ENCODE measurements around the gene KLF16. TPM values are rescaled to one million over a fixed set of nuclear protein-coding genes. Genes with fewer than 3 reads are reported as not detected.

The KLF16 gene
- total and polyA plus RNA-seq, 10 of the 15 experiments (the other 5 are each of a cell fraction or from before 2014, with no cell fraction given): 0.03 to 41.2 (median 2.6) TPM

DNA sequence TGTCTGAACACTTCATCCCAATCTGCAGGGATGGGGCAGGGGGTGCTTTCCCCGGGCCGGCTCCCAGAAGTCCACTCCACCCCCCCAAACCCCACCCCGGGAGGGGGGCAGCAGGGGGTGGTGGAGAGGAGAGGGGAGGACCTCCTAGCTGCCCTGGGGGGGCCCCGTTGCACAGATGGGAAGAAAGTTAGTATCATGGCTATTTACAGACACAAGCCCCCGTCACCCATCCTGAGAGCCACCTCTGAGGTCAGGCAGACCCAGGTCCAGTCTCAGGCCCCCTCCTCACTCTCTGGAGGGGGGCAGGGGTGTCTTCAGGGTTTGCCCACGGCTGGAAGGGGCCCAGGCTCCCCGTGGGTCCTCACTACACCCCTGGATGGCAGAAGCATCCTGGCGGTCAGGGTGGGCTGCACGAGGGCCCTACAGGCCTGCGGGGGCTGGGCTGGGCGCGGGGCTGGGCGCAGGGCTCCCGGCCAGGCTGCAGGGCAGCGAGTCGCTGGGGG lies 9.3 kb downstream of the KLF16 start:
- H3K9ac ChIP-seq (ENCODE audit: control insufficient read depth, insufficient read depth, low read length): no peak overlapping the region
- H4K20me1 ChIP-seq (ENCODE audit: control insufficient read depth, insufficient read depth): no peaks in the 10 kb centered on the region
- no peaks in the 10 kb centered on the region for H3K9me3 ChIP-seq (replicated peaks; ENCODE audit: control insufficient read depth, insufficient read depth, low read length)
- ChIA-PET POLR2A (interaction anchor here (0.6 kb wide), 2 partner anchors 12 to 94 kb away, joined by 3 read pairs; no protein-coding TSS in a partner anchor), RAD21 (ENCODE audit: unreplicated experiment) (no interaction called here), CTCF (no interaction called here), SMC1A (ENCODE audit: uncharacterized antibody, unreplicated experiment) (no interaction called here)
- no peak overlapping the region for H3K4me3 ChIP-seq
- no peak overlapping the region for H3K4me2 ChIP-seq (ENCODE audit: control insufficient read depth, insufficient read depth)
- ATAC-seq (no peak), FAIRE-seq (no peak), DNase-seq (ENCODE audit: low read depth, low spot score) (no peak)
- no peak overlapping the region for H2AFZ ChIP-seq (ENCODE audit: control insufficient read depth, low read depth, low read length)
- peaks cover 55% of the 10 kb centered on the region for H3K79me2 ChIP-seq (ENCODE audit: control insufficient read depth, insufficient read depth, low read length)
- in situ Hi-C loops (cut with MboI): loop anchor here (25.0 kb wide), 1 partner anchor 1508 kb away; the partner anchor contains the start of gene NFIC
- H3K27me3 ChIP-seq (replicated peaks in 1 of 2; ENCODE audit: control insufficient read depth in 2 of 2, insufficient read depth in 2 of 2, low read length in 1 of 2): no peaks in the 10 kb centered on the region
- intact Hi-C loops (cut with micrococcal nuclease; ENCODE audit: unreplicated experiment): no loop called here
- TF ChIP-seq FOXK2 (IDR thresholded peaks at IDR 0.05): no peak
- no peak for TF ChIP-seq RELB (IDR thresholded peaks at IDR 0.05; ENCODE audit: low read depth)
- no peak for TF ChIP-seq EP300 (IDR thresholded peaks at IDR 0.05; ENCODE audit: borderline replicate concordance in 1 of 2, control insufficient read depth in 1 of 2, low read depth in 2 of 2, low read length in 2 of 2)
- TF ChIP-seq SMC3 (IDR thresholded peaks at IDR 0.05; ENCODE audit: borderline replicate concordance, low read length): no peak
- no peak for TF ChIP-seq ZNF217 (IDR thresholded peaks at IDR 0.05)
- TF ChIP-seq ZBTB11 (CRISPR knock-in tag; IDR thresholded peaks at IDR 0.05): no peak
- TF ChIP-seq NFXL1 (IDR thresholded peaks at IDR 0.05; ENCODE audit: borderline replicate concordance): no peak
- TF ChIP-seq, protein P1, sequence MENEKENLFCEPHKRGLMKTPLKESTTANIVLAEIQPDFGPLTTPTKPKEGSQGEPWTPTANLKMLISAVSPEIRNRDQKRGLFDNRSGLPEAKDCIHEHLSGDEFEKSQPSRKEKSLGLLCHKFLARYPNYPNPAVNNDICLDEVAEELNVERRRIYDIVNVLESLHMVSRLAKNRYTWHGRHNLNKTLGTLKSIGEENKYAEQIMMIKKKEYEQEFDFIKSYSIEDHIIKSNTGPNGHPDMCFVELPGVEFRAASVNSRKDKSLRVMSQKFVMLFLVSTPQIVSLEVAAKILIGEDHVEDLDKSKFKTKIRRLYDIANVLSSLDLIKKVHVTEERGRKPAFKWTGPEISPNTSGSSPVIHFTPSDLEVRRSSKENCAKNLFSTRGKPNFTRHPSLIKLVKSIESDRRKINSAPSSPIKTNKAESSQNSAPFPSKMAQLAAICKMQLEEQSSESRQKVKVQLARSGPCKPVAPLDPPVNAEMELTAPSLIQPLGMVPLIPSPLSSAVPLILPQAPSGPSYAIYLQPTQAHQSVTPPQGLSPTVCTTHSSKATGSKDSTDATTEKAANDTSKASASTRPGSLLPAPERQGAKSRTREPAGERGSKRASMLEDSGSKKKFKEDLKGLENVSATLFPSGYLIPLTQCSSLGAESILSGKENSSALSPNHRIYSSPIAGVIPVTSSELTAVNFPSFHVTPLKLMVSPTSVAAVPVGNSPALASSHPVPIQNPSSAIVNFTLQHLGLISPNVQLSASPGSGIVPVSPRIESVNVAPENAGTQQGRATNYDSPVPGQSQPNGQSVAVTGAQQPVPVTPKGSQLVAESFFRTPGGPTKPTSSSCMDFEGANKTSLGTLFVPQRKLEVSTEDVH (IDR thresholded peaks at IDR 0.05; ENCODE audit: low read depth, partially characterized antibody): no peak
- no peak for TF ChIP-seq STAT3 (IDR thresholded peaks at IDR 0.05; ENCODE audit: low read depth, low read length)
- TF ChIP-seq POLR2AphosphoS5 (IDR thresholded peaks at IDR 0.05; ENCODE audit: low read length): no peak
- H3K27ac ChIP-seq (ENCODE audit: control insufficient read depth, insufficient read depth): no peak overlapping the region
- peaks cover 0 to 3% of the 10 kb centered on the region in 2 experiments; a peak in 2 of 4 replicates for H3K36me3 ChIP-seq (ENCODE audit: control insufficient read depth in 2 of 2, insufficient read depth in 2 of 2, low read length in 1 of 2)
- H3K4me1 ChIP-seq (ENCODE audit: control insufficient read depth, insufficient read depth, low read length): peaks cover 23% of the 10 kb centered on the region
- BruUV-seq (replicated peaks): no TSS peak
- 64% methylated on average over 12 of the region's 16 CpGs for WGBS (ENCODE audit: insufficient coverage, insufficient replicate concordance, low lambda C conversion rate, missing lambda C conversion rate)
